DOHH2 (cell line): Measurements from ENCODE around the gene GALNT17.

ENCODE experiments used
- CTCF ChIP-seq: fragments of 200-600 bp; sonication (generic); IDR thresholded peaks from one replicate; pipeline ENCODE4 v1.5.1; 2014; ENCODE audit warnings: antibody characterized with exemption, mild to moderate bottlenecking, low read depth, low read length; ENCODE audit not compliant: poor library complexity, severe bottlenecking
- EZH2phosphoT487 ChIP-seq: fragments of 200-600 bp; sonication (generic); IDR thresholded peaks from 2 replicates; pipeline ENCODE4 v1.6.1; 2017; ENCODE audit warnings: borderline replicate concordance, mild to moderate bottlenecking, antibody characterized with exemption, low read length, moderate library complexity, mixed read lengths

- TF ChIP-seq CTCF = no peak
- no peak for TF ChIP-seq EZH2phosphoT487
Measured at GRCh38 chr7:71584256-71584655, 452.3 kb downstream of the GALNT17 start.
